SU-DHL-6 (cell line): ENCODE results near the gene PYROXD2.

Source experiments
- H2AFZ ChIP-seq: fragments of 200-600 bp; sonication (generic); 2 replicates; pipeline ENCODE4 v1.6.1; 2014; ENCODE audit warnings: low read depth, mild to moderate bottlenecking, moderate library complexity, mixed read lengths, antibody characterized with exemption, low read length; ENCODE audit not compliant: severe bottlenecking
- H3F3A ChIP-seq: fragments of 200-600 bp; shearing (Covaris generic); 2 replicates; pipeline ENCODE4 v1.6.0; 2016; ENCODE audit warnings: antibody characterized with exemption, mild to moderate bottlenecking; ENCODE audit not compliant: insufficient read depth
- H3K27ac ChIP-seq: fragments of 200-600 bp; sonication (generic); 2 replicates; pipeline ENCODE4 v1.5.1; 2016; ENCODE audit warnings: low read depth, mild to moderate bottlenecking, low read length, moderate library complexity, mixed read lengths
- H3K27me3 ChIP-seq: fragments of 200-600 bp; sonication (generic), shearing (Covaris generic); 2 replicates; pipeline ENCODE4 v1.6.0; 2014; ENCODE audit warnings: mild to moderate bottlenecking, low read length
- H3K36me3 ChIP-seq: fragments of 200-600 bp; sonication (generic); 2 replicates; pipeline ENCODE4 v1.6.1; 2014; ENCODE audit warnings: mild to moderate bottlenecking, low read length, mixed read lengths
- H3K4me2 ChIP-seq: fragments of 300-600, 200-600 bp; shearing (Covaris generic), sonication (generic); 2 replicates; pipeline ENCODE4 v1.6.0; 2014; ENCODE audit warnings: low read length, low read depth, mild to moderate bottlenecking; ENCODE audit not compliant: poor library complexity, severe bottlenecking
- H3K4me3 ChIP-seq: fragments of 200-600 bp; sonication (generic); 2 replicates; pipeline ENCODE4 v1.5.1; 2014; ENCODE audit warnings: antibody characterized with exemption, low read length, mild to moderate bottlenecking, mixed read lengths; ENCODE audit not compliant: insufficient read depth, poor library complexity, severe bottlenecking
- H3K79me2 ChIP-seq: fragments of 200-600 bp; sonication (generic); 2 replicates; pipeline ENCODE4 v1.6.1; 2014; ENCODE audit warnings: mild to moderate bottlenecking, low read length, moderate library complexity; ENCODE audit not compliant: insufficient read depth
- H3K9ac ChIP-seq: fragments of 200-600 bp; sonication (generic); 2 replicates; pipeline ENCODE4 v1.7.0; 2014; ENCODE audit warnings: mild to moderate bottlenecking, low read length
- H3K9me2 ChIP-seq: fragments of 200-600 bp; sonication (generic); replicated peaks from 2 replicates; pipeline ENCODE4 v1.6.1; 2014; ENCODE audit warnings: low read length; ENCODE audit not compliant: insufficient read depth
- H3K9me3 ChIP-seq: fragments of 200-600 bp; sonication (generic); 2 replicates; pipeline ENCODE4 v1.6.1; 2014; ENCODE audit warnings: low read length, mixed read lengths; ENCODE audit not compliant: insufficient read depth
- H4K20me1 ChIP-seq: fragments of 200-600 bp; sonication (generic); 2 replicates; pipeline ENCODE4 v1.6.1; 2014; ENCODE audit warnings: low read depth, mild to moderate bottlenecking, antibody characterized with exemption, low read length, moderate library complexity, mixed read lengths
- EZH2phosphoT487 ChIP-seq: fragments of 200-600 bp; sonication (generic), shearing (Covaris generic); conservative IDR thresholded peaks from 2 replicates; pipeline ENCODE4 v1.6.1; 2018; ENCODE audit warnings: mild to moderate bottlenecking, antibody characterized with exemption, low read length, moderate library complexity, mixed read lengths
- TF ChIP-seq, protein P1 (sequence below): fragments of 200-600 bp; sonication (generic); IDR thresholded peaks from one replicate; pipeline ENCODE4 v1.5.1; 2017; ENCODE audit warnings: antibody characterized with exemption, mild to moderate bottlenecking, low read length, moderate library complexity; ENCODE audit not compliant: insufficient read depth, poor library complexity, severe bottlenecking

Gene PYROXD2

GRCh38 chr10:98461500-98461842 lies 46.5 kb upstream of the PYROXD2 start:
- no peak for TF ChIP-seq EZH2phosphoT487
- TF ChIP-seq, protein P1, sequence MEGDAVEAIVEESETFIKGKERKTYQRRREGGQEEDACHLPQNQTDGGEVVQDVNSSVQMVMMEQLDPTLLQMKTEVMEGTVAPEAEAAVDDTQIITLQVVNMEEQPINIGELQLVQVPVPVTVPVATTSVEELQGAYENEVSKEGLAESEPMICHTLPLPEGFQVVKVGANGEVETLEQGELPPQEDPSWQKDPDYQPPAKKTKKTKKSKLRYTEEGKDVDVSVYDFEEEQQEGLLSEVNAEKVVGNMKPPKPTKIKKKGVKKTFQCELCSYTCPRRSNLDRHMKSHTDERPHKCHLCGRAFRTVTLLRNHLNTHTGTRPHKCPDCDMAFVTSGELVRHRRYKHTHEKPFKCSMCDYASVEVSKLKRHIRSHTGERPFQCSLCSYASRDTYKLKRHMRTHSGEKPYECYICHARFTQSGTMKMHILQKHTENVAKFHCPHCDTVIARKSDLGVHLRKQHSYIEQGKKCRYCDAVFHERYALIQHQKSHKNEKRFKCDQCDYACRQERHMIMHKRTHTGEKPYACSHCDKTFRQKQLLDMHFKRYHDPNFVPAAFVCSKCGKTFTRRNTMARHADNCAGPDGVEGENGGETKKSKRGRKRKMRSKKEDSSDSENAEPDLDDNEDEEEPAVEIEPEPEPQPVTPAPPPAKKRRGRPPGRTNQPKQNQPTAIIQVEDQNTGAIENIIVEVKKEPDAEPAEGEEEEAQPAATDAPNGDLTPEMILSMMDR, result no peak
- H3K4me2 ChIP-seq, result no peak overlapping the region
- H3K9ac ChIP-seq, result no peak overlapping the region

GRCh38 chr10:98460837-98461499 lies 46.0 kb upstream of the PYROXD2 start:
- no peak for TF ChIP-seq EZH2phosphoT487
- TF ChIP-seq, protein P1, result no peak
- Histone ChIP-seq H3K9ac (no peak overlapping the region), H3F3A (no peaks in the 10 kb centered on the region), H3K4me3 (no peak overlapping the region), H3K27ac (no peak overlapping the region), H2AFZ (no peak overlapping the region), H4K20me1 (no peaks in the 10 kb centered on the region), H3K9me3 (no peaks in the 10 kb centered on the region), H3K36me3 (no peaks in the 10 kb centered on the region), H3K79me2 (no peaks in the 10 kb centered on the region), H3K4me2 (no peak overlapping the region), H3K27me3 (no peaks in the 10 kb centered on the region), H3K9me2 (no peaks in the 10 kb centered on the region)

More at GRCh38 chr10:98461500-98461842, 46.5 kb upstream of the PYROXD2 start:
- Histone ChIP-seq H3K4me3 (no peak overlapping the region), H3K27me3 (no peaks in the 10 kb centered on the region), H3K9me2 (no peaks in the 10 kb centered on the region), H4K20me1 (no peaks in the 10 kb centered on the region), H3K36me3 (no peaks in the 10 kb centered on the region), H3K79me2 (no peaks in the 10 kb centered on the region), H3F3A (no peaks in the 10 kb centered on the region), H2AFZ (no peak overlapping the region), H3K9me3 (no peaks in the 10 kb centered on the region), H3K27ac (no peak overlapping the region)

DNA sequence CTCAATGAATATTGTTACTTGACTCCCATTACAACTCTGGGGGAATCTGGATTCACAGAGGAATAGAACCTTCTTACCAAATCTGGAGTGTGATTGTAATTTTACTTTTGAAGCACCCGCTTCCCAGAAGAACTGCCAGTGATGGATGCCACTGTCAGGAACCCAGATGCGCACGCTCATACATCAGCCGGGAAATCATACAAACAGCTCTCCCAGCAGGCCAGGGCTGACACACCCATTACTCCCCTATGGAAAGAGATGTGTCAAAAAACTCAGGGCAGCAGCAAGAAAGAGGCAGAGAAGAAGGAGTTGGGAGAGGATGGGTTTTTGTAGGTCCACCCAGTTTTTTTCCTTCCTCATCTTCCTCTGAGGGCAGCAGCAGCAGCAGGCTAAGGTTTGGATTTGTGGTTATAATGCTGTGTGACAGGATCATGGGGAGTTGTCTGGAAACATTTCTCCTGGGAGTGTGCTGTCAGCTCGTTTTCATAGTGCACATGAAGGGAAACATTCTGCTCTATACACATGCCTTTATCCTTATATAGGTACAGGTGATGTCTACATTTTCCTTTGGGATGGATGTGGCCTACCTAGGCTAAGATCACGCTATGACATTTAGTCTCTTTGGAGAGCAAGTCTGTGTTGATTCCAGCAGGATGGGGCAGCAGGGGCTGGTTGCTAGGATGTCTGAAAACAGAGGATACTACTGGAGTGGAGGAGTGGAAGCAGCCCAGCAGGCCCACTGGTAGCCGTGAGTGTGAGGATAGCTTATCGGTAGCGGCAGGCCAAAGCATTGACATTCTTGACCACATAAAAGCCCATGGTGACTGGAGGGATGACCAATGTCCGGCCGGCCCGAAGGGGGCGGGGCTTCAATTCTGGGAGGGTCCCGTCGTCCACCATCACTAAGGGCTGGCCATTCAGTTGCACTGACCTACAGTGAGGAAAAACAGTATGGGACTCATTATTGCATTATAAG lies 44.1 kb upstream of the PYROXD2 start:
- Histone ChIP-seq H3K9me2 (no peaks in the 10 kb centered on the region), H3K4me3 (no peak overlapping the region), H3K27me3 (no peaks in the 10 kb centered on the region), H3K4me2 (no peak overlapping the region), H3K36me3 (no peaks in the 10 kb centered on the region), H3F3A (no peaks in the 10 kb centered on the region), H3K79me2 (no peaks in the 10 kb centered on the region), H3K27ac (no peak overlapping the region), H3K9ac (no peak overlapping the region), H4K20me1 (no peaks in the 10 kb centered on the region), H3K9me3 (no peaks in the 10 kb centered on the region), H2AFZ (no peak overlapping the region)
- TF ChIP-seq, protein P1, result no peak
- no peak for TF ChIP-seq EZH2phosphoT487
